Upper lobe of right lung (tissue), 1 donor: ENCODE results near the gene CPM. TPM values are rescaled to one million over a fixed set of nuclear protein-coding genes. Genes with fewer than 3 reads are reported as not detected.

Source experiments
- ATAC-seq: fragments of 200-7000 bp; cut with Tn5 transposase; one replicate; pipeline ENCODE4 v1.9.1; 2020; ENCODE audit warnings: mild to moderate bottlenecking, moderate library complexity
- DNase-seq: peaks from one replicate; pipeline ENCODE4 v3.0.0-alpha.2; 2020
- H3K27ac ChIP-seq: fragments of 200-600 bp; one replicate; pipeline ENCODE4 v1.8.0; 2022
- H3K27me3 ChIP-seq: fragments of 200-600 bp; one replicate; pipeline ENCODE4 v1.8.0; 2022; ENCODE audit warnings: mild to moderate bottlenecking
- H3K36me3 ChIP-seq: fragments of 200-600 bp; one replicate; pipeline ENCODE4 v1.8.0; 2022
- H3K4me1 ChIP-seq: fragments of 200-600 bp; one replicate; pipeline ENCODE4 v1.8.0; 2022
- H3K4me3 ChIP-seq: fragments of 200-600 bp; one replicate; pipeline ENCODE4 v1.8.0; 2022; ENCODE audit warnings: mild to moderate bottlenecking
- H3K9me3 ChIP-seq: fragments of 200-600 bp; one replicate; pipeline ENCODE4 v1.8.0; 2022
- intact Hi-C: fragments of 100-400 bp; cut with DNase I; formaldehyde crosslinking; loops from one replicate; pipeline ENCODE4 v1.11.0; 2022
- total RNA-seq: library from RNA; stranded (reverse); fragmentation: NEBNext Ultra II Directional; extraction: Animal tissue kit (Norgen Biotek cat#: 25700); gene quantifications from one replicate; pipeline ENCODE4 v1.2.1, GENCODE V29; 2021
- TF ChIP-seq, protein P1 (sequence below): fragments of 200-600 bp; IDR thresholded peaks from one replicate; pipeline ENCODE4 v1.8.0; 2022; ENCODE audit warnings: antibody characterized with exemption
- donor health status: DM: no; HTN: yes; CAD: no; lungs with severe emphysema.

Gene CPM
- total RNA-seq, 1 donor from 2014 or later = 165 TPM

DNA sequence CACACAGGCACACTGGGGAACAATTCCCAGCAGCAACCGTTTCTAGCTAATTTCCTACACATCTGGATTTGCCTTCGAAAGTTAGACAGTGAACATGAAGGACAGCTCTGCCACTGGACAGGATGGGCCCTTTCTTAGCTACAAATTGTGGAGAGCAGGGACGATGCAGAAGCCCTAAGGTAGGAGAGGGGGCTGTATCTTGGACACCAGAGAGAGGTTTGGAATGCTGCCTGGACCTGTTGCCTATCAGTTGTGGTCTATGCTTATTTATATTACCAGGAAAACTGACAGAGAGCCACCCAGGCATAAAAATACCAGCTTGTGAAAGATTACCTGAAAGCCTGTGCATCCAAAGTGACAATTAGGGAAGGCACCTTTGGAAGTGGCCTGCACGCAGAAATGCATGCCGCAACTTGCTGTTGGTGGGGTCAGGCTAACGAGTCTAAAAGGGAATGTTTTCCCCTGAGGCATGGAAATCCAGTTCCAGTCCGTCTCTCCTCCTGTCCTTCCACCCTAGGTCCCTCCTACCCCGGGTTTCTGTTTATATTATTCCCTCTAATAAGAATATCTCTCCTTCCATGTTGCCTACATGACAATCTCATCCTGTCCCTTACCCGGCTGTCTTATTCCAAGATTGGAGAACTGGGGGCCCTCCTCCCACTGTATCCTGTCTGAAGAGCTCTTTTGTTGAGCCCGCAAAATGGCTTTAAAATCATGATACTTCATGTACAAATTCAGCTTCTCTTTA lies 64.8 kb downstream of the CPM start:
- Histone ChIP-seq H3K4me1 (no peaks in the 10 kb centered on the region), H3K4me3 (no peak overlapping the region), H3K9me3 (no peaks in the 10 kb centered on the region), H3K27ac (no peak overlapping the region), H3K36me3 (peaks cover 70% of the 10 kb centered on the region), H3K27me3 (no peaks in the 10 kb centered on the region)
- ATAC-seq (no peak), DNase-seq (no peak)
- TF ChIP-seq, protein P1, sequence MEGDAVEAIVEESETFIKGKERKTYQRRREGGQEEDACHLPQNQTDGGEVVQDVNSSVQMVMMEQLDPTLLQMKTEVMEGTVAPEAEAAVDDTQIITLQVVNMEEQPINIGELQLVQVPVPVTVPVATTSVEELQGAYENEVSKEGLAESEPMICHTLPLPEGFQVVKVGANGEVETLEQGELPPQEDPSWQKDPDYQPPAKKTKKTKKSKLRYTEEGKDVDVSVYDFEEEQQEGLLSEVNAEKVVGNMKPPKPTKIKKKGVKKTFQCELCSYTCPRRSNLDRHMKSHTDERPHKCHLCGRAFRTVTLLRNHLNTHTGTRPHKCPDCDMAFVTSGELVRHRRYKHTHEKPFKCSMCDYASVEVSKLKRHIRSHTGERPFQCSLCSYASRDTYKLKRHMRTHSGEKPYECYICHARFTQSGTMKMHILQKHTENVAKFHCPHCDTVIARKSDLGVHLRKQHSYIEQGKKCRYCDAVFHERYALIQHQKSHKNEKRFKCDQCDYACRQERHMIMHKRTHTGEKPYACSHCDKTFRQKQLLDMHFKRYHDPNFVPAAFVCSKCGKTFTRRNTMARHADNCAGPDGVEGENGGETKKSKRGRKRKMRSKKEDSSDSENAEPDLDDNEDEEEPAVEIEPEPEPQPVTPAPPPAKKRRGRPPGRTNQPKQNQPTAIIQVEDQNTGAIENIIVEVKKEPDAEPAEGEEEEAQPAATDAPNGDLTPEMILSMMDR = no peak
- intact Hi-C loops = loop anchor here (10.0 kb wide), 1 partner anchor 207 kb away; no protein-coding TSS in a partner anchor

DNA sequence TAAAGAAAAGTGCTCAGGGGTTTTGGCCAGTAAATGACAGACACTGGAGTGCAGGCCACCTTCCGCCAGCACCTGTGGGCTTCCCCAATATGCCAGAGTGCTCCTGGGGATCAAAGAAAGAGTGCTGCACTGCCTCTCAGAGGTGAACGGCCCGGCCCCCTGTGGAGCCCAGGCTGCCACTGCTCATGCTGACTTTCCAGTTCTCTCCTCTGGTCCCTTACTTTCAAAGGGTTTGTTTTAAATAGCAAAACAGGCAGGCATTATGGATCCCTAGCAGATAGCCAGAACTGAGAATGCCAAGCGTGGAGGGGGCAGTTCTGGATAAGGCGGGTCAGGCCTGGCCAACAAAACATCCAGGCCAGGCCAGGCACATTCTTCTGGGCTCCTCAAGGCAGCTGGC lies 65.4 kb downstream of the CPM start:
- Histone ChIP-seq H3K9me3 (no peaks in the 10 kb centered on the region), H3K36me3 (peaks cover 70% of the 10 kb centered on the region), H3K27me3 (no peaks in the 10 kb centered on the region), H3K27ac (no peak overlapping the region), H3K4me3 (no peak overlapping the region), H3K4me1 (no peaks in the 10 kb centered on the region)
- intact Hi-C loops = loop anchor here (10.0 kb wide), 1 partner anchor 207 kb away; no protein-coding TSS in a partner anchor
- TF ChIP-seq, protein P1 = no peak
- DNase-seq (no peak), ATAC-seq (no peak)

DNA sequence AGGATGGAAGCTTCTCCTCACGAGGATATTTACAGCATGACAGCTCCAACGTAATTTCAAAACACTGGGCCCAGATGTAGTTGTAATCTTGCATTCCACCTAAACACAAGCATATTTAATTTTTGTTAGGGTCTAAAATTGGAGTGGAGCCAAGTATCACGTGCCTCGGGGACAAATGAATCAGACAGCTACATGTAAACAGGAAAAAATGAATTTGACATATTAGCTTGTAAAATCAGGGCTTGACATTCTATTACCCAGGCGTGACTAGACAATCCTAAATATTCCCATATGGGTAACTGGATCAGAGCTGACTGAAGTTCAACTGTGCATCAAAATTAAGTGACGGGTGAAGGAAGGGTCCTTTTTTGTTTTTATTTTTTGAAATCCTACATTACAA lies 66.0 kb downstream of the CPM start:
- ATAC-seq (no peak), DNase-seq (no peak)
- Histone ChIP-seq H3K36me3 (peaks cover 70% of the 10 kb centered on the region), H3K4me1 (no peaks in the 10 kb centered on the region), H3K27ac (no peak overlapping the region), H3K27me3 (no peaks in the 10 kb centered on the region), H3K9me3 (no peaks in the 10 kb centered on the region), H3K4me3 (no peak overlapping the region)
- TF ChIP-seq, protein P1 = no peak
- intact Hi-C loops = loop anchor here (10.0 kb wide), 1 partner anchor 208 kb away; no protein-coding TSS in a partner anchor

DNA sequence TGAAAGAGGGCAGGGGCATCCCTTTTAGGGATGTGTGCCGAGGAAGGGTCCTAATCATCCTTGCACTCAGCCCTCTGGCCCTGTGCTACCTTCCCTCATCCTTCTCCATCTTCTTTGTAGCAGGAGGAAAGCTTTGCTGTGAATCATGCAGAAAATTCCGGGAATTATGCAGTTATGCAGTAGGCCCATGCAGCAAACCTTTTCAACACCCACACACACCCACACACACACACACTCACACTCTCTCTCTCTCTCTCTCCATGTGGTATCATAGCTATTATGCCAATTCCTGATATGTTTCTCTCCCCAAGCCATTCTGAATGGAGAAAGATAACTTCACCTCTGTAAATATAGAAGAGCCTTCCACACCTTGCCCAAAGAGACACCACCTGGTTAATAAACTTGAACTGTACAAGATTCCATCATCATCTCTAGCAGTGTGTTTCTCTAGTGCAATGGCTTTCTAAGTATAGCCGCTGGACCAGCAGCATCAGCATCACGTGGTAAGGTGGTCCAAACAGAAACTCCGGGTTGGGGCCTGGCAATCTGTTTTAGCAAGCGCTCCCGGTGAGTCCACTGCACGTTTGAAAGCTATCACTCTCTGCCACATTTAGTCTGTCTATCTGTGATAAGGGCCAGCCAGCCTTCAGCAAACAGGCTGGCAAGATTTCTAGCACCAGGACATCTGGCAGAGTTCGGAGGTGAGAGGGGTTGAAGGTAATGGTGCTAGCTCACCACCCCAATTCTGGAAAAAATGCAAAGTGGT lies 67.4 kb downstream of the CPM start:
- Histone ChIP-seq H3K4me1 (no peaks in the 10 kb centered on the region), H3K27me3 (no peaks in the 10 kb centered on the region), H3K4me3 (no peak overlapping the region), H3K27ac (no peak overlapping the region), H3K36me3 (peaks cover 57% of the 10 kb centered on the region), H3K9me3 (no peaks in the 10 kb centered on the region)
- intact Hi-C loops = loop anchor here (10.0 kb wide), 1 partner anchor 209 kb away; no protein-coding TSS in a partner anchor
- no peak for DNase-seq
- TF ChIP-seq, protein P1 = no peak
- ATAC-seq = no peak

DNA sequence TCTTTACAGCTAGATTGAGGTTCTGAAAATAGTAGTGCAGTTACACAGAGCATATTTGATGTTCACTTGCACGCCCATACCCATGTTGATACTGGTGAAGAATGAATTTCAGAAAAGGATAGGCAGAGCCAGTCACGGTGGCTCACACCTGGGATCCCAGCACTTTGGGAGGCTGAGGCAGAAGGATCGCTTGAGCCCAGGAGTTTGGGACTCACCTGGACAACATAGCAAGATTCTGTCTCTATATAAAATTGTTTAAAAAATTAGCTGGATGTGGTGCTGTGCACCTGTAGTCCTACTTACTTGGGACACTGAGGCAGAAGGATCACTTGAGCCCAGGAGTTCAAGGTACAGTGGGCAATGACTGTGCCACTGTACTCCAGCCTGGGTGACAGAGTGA lies 68.4 kb downstream of the CPM start:
- Histone ChIP-seq H3K9me3 (no peaks in the 10 kb centered on the region), H3K36me3 (peaks cover 47% of the 10 kb centered on the region), H3K27ac (no peak overlapping the region), H3K4me1 (no peaks in the 10 kb centered on the region), H3K27me3 (no peaks in the 10 kb centered on the region), H3K4me3 (no peak overlapping the region)
- TF ChIP-seq, protein P1 = no peak
- DNase-seq = no peak
- intact Hi-C loops = loop anchor here (10.0 kb wide), 1 partner anchor 210 kb away; no protein-coding TSS in a partner anchor
- ATAC-seq = no peak
